Neural cell (in vitro differentiated cells): ENCODE results near the gene SACM1L. TPM values are rescaled to one million over a fixed set of nuclear protein-coding genes. Genes with fewer than 3 reads are reported as not detected.

Experiments
- H2AFZ ChIP-seq: fragments of 200-600, 300-800 bp; sonication (generic), shearing (Covaris generic); 2 replicates; pipeline ENCODE4 v1.6.0; 2014; ENCODE audit warnings: low read depth, mild to moderate bottlenecking, antibody characterized with exemption, low read length, moderate library complexity
- H3F3A ChIP-seq: fragments of 200-600 bp; shearing (Covaris generic); 2 replicates; pipeline ENCODE4 v1.6.1; 2016; ENCODE audit warnings: mild to moderate bottlenecking, moderate library complexity, mixed read lengths, antibody characterized with exemption, low read length; ENCODE audit not compliant: insufficient read depth, poor library complexity, severe bottlenecking
- H3K27ac ChIP-seq: fragments of 200-600, 300-800 bp; sonication (generic), shearing (Covaris generic); 2 replicates; pipeline ENCODE4 v1.5.1; 2014; ENCODE audit warnings: mild to moderate bottlenecking, low read length, moderate library complexity
- H3K27me3 ChIP-seq: fragments of 300-800, 200-600 bp; sonication (generic), shearing (Covaris generic); 2 replicates; pipeline ENCODE4 v1.6.0; 2014; ENCODE audit warnings: mild to moderate bottlenecking, low read depth, low read length, moderate library complexity; ENCODE audit not compliant: insufficient read depth
- H3K36me3 ChIP-seq: fragments of 300-800, 200-600 bp; sonication (generic), shearing (Covaris generic); 2 replicates; pipeline ENCODE4 v1.5.1; 2014; ENCODE audit warnings: mild to moderate bottlenecking, antibody characterized with exemption, low read length, moderate library complexity; ENCODE audit not compliant: insufficient read depth
- H3K4me2 ChIP-seq: fragments of 300-800, 200-600 bp; sonication (generic), shearing (Covaris generic); 2 replicates; pipeline ENCODE4 v1.6.0; 2014; ENCODE audit warnings: mild to moderate bottlenecking, low read length
- H3K4me3 ChIP-seq: fragments of 300-800, 200-600 bp; sonication (generic), shearing (Covaris generic); 2 replicates; pipeline ENCODE4 v1.5.1; 2014; ENCODE audit warnings: mild to moderate bottlenecking, low read length, moderate library complexity
- H3K79me2 ChIP-seq: fragments of 200-600 bp; shearing (Covaris generic); replicated peaks from 2 replicates; pipeline ENCODE4 v1.6.0; 2014; ENCODE audit warnings: mild to moderate bottlenecking, low read length, moderate library complexity; ENCODE audit not compliant: insufficient read depth
- H3K9ac ChIP-seq: fragments of 300-800, 200-600 bp; sonication (generic), shearing (Covaris generic); 2 replicates; pipeline ENCODE4 v1.6.1; 2016; ENCODE audit warnings: mild to moderate bottlenecking, low read length, mixed read lengths
- H3K9me2 ChIP-seq: fragments of 200-600 bp; shearing (Covaris generic); 2 replicates; pipeline ENCODE4 v1.6.1; 2016; ENCODE audit warnings: mild to moderate bottlenecking, low read length, mixed read lengths; ENCODE audit not compliant: insufficient read depth
- H3K9me3 ChIP-seq: fragments of 200-600, 300-800 bp; sonication (generic), shearing (Covaris generic); 2 replicates; pipeline ENCODE4 v1.6.1; 2016; ENCODE audit warnings: mild to moderate bottlenecking, mixed run types, low read length, moderate library complexity, mixed read lengths
- H4K20me1 ChIP-seq: fragments of 200-600 bp; shearing (Covaris generic); 2 replicates; pipeline ENCODE4 v1.6.1; 2016; ENCODE audit warnings: mild to moderate bottlenecking, mixed run types; ENCODE audit not compliant: insufficient read depth
- CTCF ChIP-seq: fragments of 450-650 bp; IDR thresholded peaks from 2 replicates; pipeline ENCODE4 v1.5.1; 2014; ENCODE audit warnings: antibody characterized with exemption, mild to moderate bottlenecking, moderate library complexity; ENCODE audit not compliant: poor library complexity, severe bottlenecking
- EP300 ChIP-seq: fragments of 450-650 bp; conservative IDR thresholded peaks from 2 replicates; pipeline ENCODE4 v1.6.1; 2014; ENCODE audit warnings: antibody characterized with exemption, mild to moderate bottlenecking, moderate library complexity; ENCODE audit not compliant: poor library complexity, severe bottlenecking
- EZH2 ChIP-seq: fragments of 200-600, 300-800 bp; shearing (Covaris generic), sonication (generic); IDR thresholded peaks from 2 replicates; pipeline ENCODE4 v1.6.1; 2014; ENCODE audit warnings: antibody characterized with exemption, low read length, borderline replicate concordance, mild to moderate bottlenecking; ENCODE audit not compliant: insufficient read depth, poor library complexity, severe bottlenecking
- MXI1 ChIP-seq: fragments of 450-650 bp; conservative IDR thresholded peaks from 2 replicates; pipeline ENCODE4 v1.6.1; 2014; ENCODE audit warnings: antibody characterized with exemption, mild to moderate bottlenecking; ENCODE audit not compliant: poor library complexity, severe bottlenecking
- POLR2AphosphoS5 ChIP-seq: IDR thresholded peaks from 2 replicates; pipeline ENCODE4 v1.6.1; 2012
- RAD21 ChIP-seq: fragments of 450-650 bp; conservative IDR thresholded peaks from 2 replicates; pipeline ENCODE4 v1.6.1; 2014; ENCODE audit warnings: antibody characterized with exemption, mild to moderate bottlenecking, moderate library complexity
- REST ChIP-seq: IDR thresholded peaks from 2 replicates; pipeline ENCODE4 v1.6.1; 2012; ENCODE audit warnings: borderline replicate concordance
- SMC3 ChIP-seq: fragments of 450-650 bp; conservative IDR thresholded peaks from 2 replicates; pipeline ENCODE4 v1.6.1; 2014; ENCODE audit warnings: antibody characterized with exemption, mild to moderate bottlenecking, moderate library complexity; ENCODE audit not compliant: poor library complexity
- TAF1 ChIP-seq: IDR thresholded peaks from 2 replicates; pipeline ENCODE4 v1.6.1; 2012; ENCODE audit warnings: low read depth
- polyA plus RNA-seq: library from polyadenylated mRNA; depleted of rRNA; stranded (reverse); fragments of >200 nt; gene quantifications from 2 replicates; pipeline ENCODE4 v1.2.3, GENCODE V29; 2014

Gene SACM1L
- polyA plus RNA-seq, 1 donor from 2014 or later, result 66.2 TPM

- no peak for TF ChIP-seq RAD21
- TF ChIP-seq EP300, result no peak
- no peak for TF ChIP-seq POLR2AphosphoS5
- no peak for TF ChIP-seq EZH2
- no peak for TF ChIP-seq SMC3
- no peak for TF ChIP-seq CTCF
- no peak for TF ChIP-seq TAF1
- no peak for TF ChIP-seq REST
- TF ChIP-seq MXI1, result no peak
- Histone ChIP-seq H3K4me3 (no peak overlapping the region), H4K20me1 (no peaks in the 10 kb centered on the region), H3K4me2 (no peak overlapping the region), H3K27me3 (no peaks in the 10 kb centered on the region), H2AFZ (no peak overlapping the region), H3K9me3 (no peaks in the 10 kb centered on the region), H3K9ac (no peak overlapping the region), H3K36me3 (no peaks in the 10 kb centered on the region), H3K27ac (no peak overlapping the region), H3F3A (no peaks in the 10 kb centered on the region), H3K79me2 (no peaks in the 10 kb centered on the region), H3K9me2 (no peaks in the 10 kb centered on the region)
Measured at GRCh38 chr3:45682311-45682710, 6.9 kb upstream of the SACM1L start.

- Histone ChIP-seq H3K4me2 (no peak overlapping the region), H4K20me1 (no peaks in the 10 kb centered on the region), H3K27ac (no peak overlapping the region), H3K36me3 (no peaks in the 10 kb centered on the region), H3F3A (peaks cover 2% of the 10 kb centered on the region), H3K9me2 (no peaks in the 10 kb centered on the region), H3K9me3 (no peaks in the 10 kb centered on the region), H3K27me3 (no peaks in the 10 kb centered on the region), H3K9ac (no peak overlapping the region), H3K4me3 (no peak overlapping the region), H2AFZ (no peak overlapping the region), H3K79me2 (no peaks in the 10 kb centered on the region)
- TF ChIP-seq MXI1 (no peak), TAF1 (no peak), REST (no peak), SMC3 (no peak), POLR2AphosphoS5 (no peak), EP300 (no peak), CTCF (no peak), RAD21 (no peak), EZH2 (no peak)
Measured at GRCh38 chr3:45682786-45683185, 6.4 kb upstream of the SACM1L start.
